Neural cell (in vitro differentiated cells): ENCODE results near the gene RPS23. TPM values are rescaled to one million over a fixed set of nuclear protein-coding genes. Genes with fewer than 3 reads are reported as not detected.

ENCODE experiments used
- H2AFZ ChIP-seq: fragments of 200-600, 300-800 bp; sonication (generic), shearing (Covaris generic); 2 replicates; pipeline ENCODE4 v1.6.0; 2014; ENCODE audit warnings: low read depth, mild to moderate bottlenecking, antibody characterized with exemption, low read length, moderate library complexity
- H3F3A ChIP-seq: fragments of 200-600 bp; shearing (Covaris generic); 2 replicates; pipeline ENCODE4 v1.6.1; 2016; ENCODE audit warnings: mild to moderate bottlenecking, moderate library complexity, mixed read lengths, antibody characterized with exemption, low read length; ENCODE audit not compliant: insufficient read depth, poor library complexity, severe bottlenecking
- H3K27ac ChIP-seq: fragments of 200-600, 300-800 bp; sonication (generic), shearing (Covaris generic); 2 replicates; pipeline ENCODE4 v1.5.1; 2014; ENCODE audit warnings: mild to moderate bottlenecking, low read length, moderate library complexity
- H3K27me3 ChIP-seq: fragments of 300-800, 200-600 bp; sonication (generic), shearing (Covaris generic); 2 replicates; pipeline ENCODE4 v1.6.0; 2014; ENCODE audit warnings: mild to moderate bottlenecking, low read depth, low read length, moderate library complexity; ENCODE audit not compliant: insufficient read depth
- H3K36me3 ChIP-seq: fragments of 300-800, 200-600 bp; sonication (generic), shearing (Covaris generic); 2 replicates; pipeline ENCODE4 v1.5.1; 2014; ENCODE audit warnings: mild to moderate bottlenecking, antibody characterized with exemption, low read length, moderate library complexity; ENCODE audit not compliant: insufficient read depth
- H3K4me2 ChIP-seq: fragments of 300-800, 200-600 bp; sonication (generic), shearing (Covaris generic); 2 replicates; pipeline ENCODE4 v1.6.0; 2014; ENCODE audit warnings: mild to moderate bottlenecking, low read length
- H3K4me3 ChIP-seq: fragments of 300-800, 200-600 bp; sonication (generic), shearing (Covaris generic); 2 replicates; pipeline ENCODE4 v1.5.1; 2014; ENCODE audit warnings: mild to moderate bottlenecking, low read length, moderate library complexity
- H3K79me2 ChIP-seq: fragments of 200-600 bp; shearing (Covaris generic); replicated peaks from 2 replicates; pipeline ENCODE4 v1.6.0; 2014; ENCODE audit warnings: mild to moderate bottlenecking, low read length, moderate library complexity; ENCODE audit not compliant: insufficient read depth
- H3K9ac ChIP-seq: fragments of 300-800, 200-600 bp; sonication (generic), shearing (Covaris generic); 2 replicates; pipeline ENCODE4 v1.6.1; 2016; ENCODE audit warnings: mild to moderate bottlenecking, low read length, mixed read lengths
- H3K9me2 ChIP-seq: fragments of 200-600 bp; shearing (Covaris generic); 2 replicates; pipeline ENCODE4 v1.6.1; 2016; ENCODE audit warnings: mild to moderate bottlenecking, low read length, mixed read lengths; ENCODE audit not compliant: insufficient read depth
- H3K9me3 ChIP-seq: fragments of 200-600, 300-800 bp; sonication (generic), shearing (Covaris generic); 2 replicates; pipeline ENCODE4 v1.6.1; 2016; ENCODE audit warnings: mild to moderate bottlenecking, mixed run types, low read length, moderate library complexity, mixed read lengths
- H4K20me1 ChIP-seq: fragments of 200-600 bp; shearing (Covaris generic); 2 replicates; pipeline ENCODE4 v1.6.1; 2016; ENCODE audit warnings: mild to moderate bottlenecking, mixed run types; ENCODE audit not compliant: insufficient read depth
- CTCF ChIP-seq: fragments of 450-650 bp; IDR thresholded peaks from 2 replicates; pipeline ENCODE4 v1.5.1; 2014; ENCODE audit warnings: antibody characterized with exemption, mild to moderate bottlenecking, moderate library complexity; ENCODE audit not compliant: poor library complexity, severe bottlenecking
- EP300 ChIP-seq: fragments of 450-650 bp; conservative IDR thresholded peaks from 2 replicates; pipeline ENCODE4 v1.6.1; 2014; ENCODE audit warnings: antibody characterized with exemption, mild to moderate bottlenecking, moderate library complexity; ENCODE audit not compliant: poor library complexity, severe bottlenecking
- EZH2 ChIP-seq: fragments of 200-600, 300-800 bp; shearing (Covaris generic), sonication (generic); IDR thresholded peaks from 2 replicates; pipeline ENCODE4 v1.6.1; 2014; ENCODE audit warnings: antibody characterized with exemption, low read length, borderline replicate concordance, mild to moderate bottlenecking; ENCODE audit not compliant: insufficient read depth, poor library complexity, severe bottlenecking
- MXI1 ChIP-seq: fragments of 450-650 bp; conservative IDR thresholded peaks from 2 replicates; pipeline ENCODE4 v1.6.1; 2014; ENCODE audit warnings: antibody characterized with exemption, mild to moderate bottlenecking; ENCODE audit not compliant: poor library complexity, severe bottlenecking
- POLR2AphosphoS5 ChIP-seq: IDR thresholded peaks from 2 replicates; pipeline ENCODE4 v1.6.1; 2012
- RAD21 ChIP-seq: fragments of 450-650 bp; conservative IDR thresholded peaks from 2 replicates; pipeline ENCODE4 v1.6.1; 2014; ENCODE audit warnings: antibody characterized with exemption, mild to moderate bottlenecking, moderate library complexity
- REST ChIP-seq: IDR thresholded peaks from 2 replicates; pipeline ENCODE4 v1.6.1; 2012; ENCODE audit warnings: borderline replicate concordance
- SMC3 ChIP-seq: fragments of 450-650 bp; conservative IDR thresholded peaks from 2 replicates; pipeline ENCODE4 v1.6.1; 2014; ENCODE audit warnings: antibody characterized with exemption, mild to moderate bottlenecking, moderate library complexity; ENCODE audit not compliant: poor library complexity
- TAF1 ChIP-seq: IDR thresholded peaks from 2 replicates; pipeline ENCODE4 v1.6.1; 2012; ENCODE audit warnings: low read depth
- polyA plus RNA-seq: library from polyadenylated mRNA; depleted of rRNA; stranded (reverse); fragments of >200 nt; gene quantifications from 2 replicates; pipeline ENCODE4 v1.2.3, GENCODE V29; 2014

The RPS23 gene
- polyA plus RNA-seq, 1 donor from 2014 or later = 2,396 TPM

- H3K9me2 ChIP-seq = no peaks in the 10 kb centered on the region
- no peak overlapping the region for H3K27ac ChIP-seq
- H3K9me3 ChIP-seq = no peaks in the 10 kb centered on the region
- H3K27me3 ChIP-seq = no peaks in the 10 kb centered on the region
- TF ChIP-seq CTCF (no peak), POLR2AphosphoS5 (no peak), TAF1 (no peak), MXI1 (no peak), RAD21 (no peak), EZH2 (no peak)
- H4K20me1 ChIP-seq = no peaks in the 10 kb centered on the region
- no peaks in the 10 kb centered on the region for H3K36me3 ChIP-seq
- no peak overlapping the region for H3K9ac ChIP-seq
- H3F3A ChIP-seq = no peaks in the 10 kb centered on the region
- peaks cover under 1% of the 10 kb centered on the region for H3K79me2 ChIP-seq
- no peak overlapping the region for H3K4me2 ChIP-seq
- H3K4me3 ChIP-seq = no peak overlapping the region
- H2AFZ ChIP-seq = no peak overlapping the region
These were observed 29.3 kb upstream of the RPS23 start for GRCh38 chr5:82307451-82307850.

GRCh38 chr5:82306151-82306550, 28.0 kb upstream of the RPS23 start:
- no peaks in the 10 kb centered on the region for H3K9me3 ChIP-seq
- peaks cover 5% of the 10 kb centered on the region for H3K79me2 ChIP-seq
- no peak overlapping the region for H3K4me2 ChIP-seq
- H3K4me3 ChIP-seq = no peak overlapping the region
- H3K36me3 ChIP-seq = no peaks in the 10 kb centered on the region
- H3K9me2 ChIP-seq = no peaks in the 10 kb centered on the region
- no peaks in the 10 kb centered on the region for H4K20me1 ChIP-seq
- H2AFZ ChIP-seq = no peak overlapping the region
- H3K9ac ChIP-seq = no peak overlapping the region
- H3K27ac ChIP-seq = no peak overlapping the region
- H3F3A ChIP-seq = no peaks in the 10 kb centered on the region
- TF ChIP-seq EP300 (no peak), POLR2AphosphoS5 (no peak), EZH2 (no peak), CTCF (no peak), REST (no peak), RAD21 (no peak), TAF1 (no peak), SMC3 (no peak), MXI1 (no peak)
- H3K27me3 ChIP-seq = no peaks in the 10 kb centered on the region
